GM21786 (cell line): Measurements from ENCODE around the gene SPOP.
"Not testable (repeated sequence)": the region's sequence is repeated elsewhere in the genome, so short reads cannot be mapped to it uniquely, and the experiment has no call there.

ENCODE experiments used
- ATAC-seq: cut with Tn5 transposase; IDR thresholded peaks from one replicate; pipeline ENCODE4 v1.9.1; 2021; ENCODE audit not compliant: unreplicated experiment

Gene SPOP

GRCh38 chr17:49677933-49678847 lies at the start of gene SPOP:
TSS of gene SPOP (minus strand) at chr17:49678097. CDS start at chr17:49622810, 55,287 bp downstream.
- ATAC-seq, result peak; percentile 68

- no peak for ATAC-seq
These were observed 49.5 kb upstream of the SPOP start for GRCh38 chr17:49727380-49727779.

- no peak for ATAC-seq
These were observed 47.7 kb upstream of the SPOP start for GRCh38 chr17:49725452-49726130.

GRCh38 chr17:49724552-49724951 lies 46.7 kb upstream of the SPOP start:
- ATAC-seq, result not testable (repeated sequence)

GRCh38 chr17:49723423-49723822 lies 45.5 kb upstream of the SPOP start:
- no peak for ATAC-seq

GRCh38 chr17:49722066-49722465 lies 44.2 kb upstream of the SPOP start:
- ATAC-seq, result no peak

- no peak for ATAC-seq
These were observed 39.5 kb upstream of the SPOP start for GRCh38 chr17:49717371-49717861.

GRCh38 chr17:49716668-49717364 lies 38.9 kb upstream of the SPOP start:
- no peak for ATAC-seq

- no peak for ATAC-seq
These were observed 37.9 kb upstream of the SPOP start for GRCh38 chr17:49715717-49716279.

GRCh38 chr17:49715216-49715615 lies 37.3 kb upstream of the SPOP start:
- ATAC-seq, result no peak

GRCh38 chr17:49708515-49709183 lies 30.8 kb upstream of the SPOP start:
- no peak for ATAC-seq

- ATAC-seq, result peak; percentile 91
These were observed 30.0 kb upstream of the SPOP start, which contains the start of gene SLC35B1 for GRCh38 chr17:49707608-49708514. TSS of gene SLC35B1 (minus strand) at chr17:49707964. CDS start at chr17:49707833, 131 bp downstream.

GRCh38 chr17:49707246-49707607 lies 29.3 kb upstream of the SPOP start:
- no peak for ATAC-seq

- no peak for ATAC-seq
These were observed 27.4 kb upstream of the SPOP start for GRCh38 chr17:49705254-49705653.

- ATAC-seq, result no peak
These were observed 25.8 kb upstream of the SPOP start for GRCh38 chr17:49703557-49704277.

GRCh38 chr17:49700960-49701359 lies 23.1 kb upstream of the SPOP start:
- no peak for ATAC-seq

GRCh38 chr17:49699966-49700575 lies 22.2 kb upstream of the SPOP start:
- no peak for ATAC-seq

GRCh38 chr17:49698005-49698404 lies 20.1 kb upstream of the SPOP start:
- ATAC-seq, result no peak
